Epithelial cell of proximal tubule (primary cell): ENCODE measurements around the gene IL5RA. TPM values are rescaled to one million over a fixed set of nuclear protein-coding genes. Genes with fewer than 3 reads are reported as not detected.

ENCODE experiments used
- DNase-seq: peaks from one replicate; pipeline ENCODE4 v3.0.0-alpha.2; 2011; ENCODE audit warnings: low read depth
- H3K4me3 ChIP-seq: 2 replicates; pipeline ENCODE4 v1.5.1; 2011; ENCODE audit warnings: low read depth, mild to moderate bottlenecking, low read length
- total RNA-seq: library from RNA; depleted of rRNA; stranded (reverse); fragments of >200 nt; gene quantifications from 2 replicates; pipeline ENCODE4 v1.2.3, GENCODE V29; 2015
- TF ChIP-seq, protein P1 (sequence below): conservative IDR thresholded peaks from 2 replicates; pipeline ENCODE4 v1.5.1; 2012; ENCODE audit warnings: low read depth, mild to moderate bottlenecking, low read length

IL5RA gene
- total RNA-seq, 1 donor from 2014 or later = not detected

DNA sequence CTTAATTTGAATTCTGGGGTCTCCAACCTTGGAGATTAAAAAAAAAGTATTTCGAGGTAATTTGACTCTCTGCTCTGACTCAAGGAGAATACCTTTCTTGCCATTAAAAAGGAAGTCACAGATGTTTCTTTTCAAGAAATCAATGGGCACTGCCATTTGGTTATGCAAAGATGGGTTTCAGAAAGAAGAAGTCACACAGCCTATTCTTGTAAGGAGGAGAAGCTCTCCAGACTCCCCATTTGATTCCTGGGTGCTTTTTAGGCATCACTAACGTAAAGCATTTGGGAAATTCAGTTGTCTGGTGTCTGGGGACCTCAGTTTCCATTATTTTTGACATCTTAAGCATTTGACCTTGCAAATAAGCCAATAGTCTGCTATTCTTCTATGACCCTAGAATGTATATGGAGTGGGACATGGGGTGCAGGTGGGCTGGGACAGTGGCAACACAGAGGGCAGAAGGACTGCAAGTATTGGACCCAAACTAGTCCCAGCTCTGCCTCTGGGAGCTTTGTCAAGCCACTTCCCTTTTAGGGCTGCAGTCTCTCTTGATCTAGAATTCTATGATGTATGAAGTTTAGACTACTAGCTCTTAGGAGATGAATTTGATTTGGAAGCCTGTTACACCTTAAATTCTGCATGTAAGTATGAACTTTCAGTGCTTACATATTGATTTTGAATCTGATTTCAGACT is 27.8 kb downstream of the IL5RA start:
- no peak for DNase-seq
- H3K4me3 ChIP-seq = no peak overlapping the region
- TF ChIP-seq, protein P1, sequence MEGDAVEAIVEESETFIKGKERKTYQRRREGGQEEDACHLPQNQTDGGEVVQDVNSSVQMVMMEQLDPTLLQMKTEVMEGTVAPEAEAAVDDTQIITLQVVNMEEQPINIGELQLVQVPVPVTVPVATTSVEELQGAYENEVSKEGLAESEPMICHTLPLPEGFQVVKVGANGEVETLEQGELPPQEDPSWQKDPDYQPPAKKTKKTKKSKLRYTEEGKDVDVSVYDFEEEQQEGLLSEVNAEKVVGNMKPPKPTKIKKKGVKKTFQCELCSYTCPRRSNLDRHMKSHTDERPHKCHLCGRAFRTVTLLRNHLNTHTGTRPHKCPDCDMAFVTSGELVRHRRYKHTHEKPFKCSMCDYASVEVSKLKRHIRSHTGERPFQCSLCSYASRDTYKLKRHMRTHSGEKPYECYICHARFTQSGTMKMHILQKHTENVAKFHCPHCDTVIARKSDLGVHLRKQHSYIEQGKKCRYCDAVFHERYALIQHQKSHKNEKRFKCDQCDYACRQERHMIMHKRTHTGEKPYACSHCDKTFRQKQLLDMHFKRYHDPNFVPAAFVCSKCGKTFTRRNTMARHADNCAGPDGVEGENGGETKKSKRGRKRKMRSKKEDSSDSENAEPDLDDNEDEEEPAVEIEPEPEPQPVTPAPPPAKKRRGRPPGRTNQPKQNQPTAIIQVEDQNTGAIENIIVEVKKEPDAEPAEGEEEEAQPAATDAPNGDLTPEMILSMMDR = no peak

DNA sequence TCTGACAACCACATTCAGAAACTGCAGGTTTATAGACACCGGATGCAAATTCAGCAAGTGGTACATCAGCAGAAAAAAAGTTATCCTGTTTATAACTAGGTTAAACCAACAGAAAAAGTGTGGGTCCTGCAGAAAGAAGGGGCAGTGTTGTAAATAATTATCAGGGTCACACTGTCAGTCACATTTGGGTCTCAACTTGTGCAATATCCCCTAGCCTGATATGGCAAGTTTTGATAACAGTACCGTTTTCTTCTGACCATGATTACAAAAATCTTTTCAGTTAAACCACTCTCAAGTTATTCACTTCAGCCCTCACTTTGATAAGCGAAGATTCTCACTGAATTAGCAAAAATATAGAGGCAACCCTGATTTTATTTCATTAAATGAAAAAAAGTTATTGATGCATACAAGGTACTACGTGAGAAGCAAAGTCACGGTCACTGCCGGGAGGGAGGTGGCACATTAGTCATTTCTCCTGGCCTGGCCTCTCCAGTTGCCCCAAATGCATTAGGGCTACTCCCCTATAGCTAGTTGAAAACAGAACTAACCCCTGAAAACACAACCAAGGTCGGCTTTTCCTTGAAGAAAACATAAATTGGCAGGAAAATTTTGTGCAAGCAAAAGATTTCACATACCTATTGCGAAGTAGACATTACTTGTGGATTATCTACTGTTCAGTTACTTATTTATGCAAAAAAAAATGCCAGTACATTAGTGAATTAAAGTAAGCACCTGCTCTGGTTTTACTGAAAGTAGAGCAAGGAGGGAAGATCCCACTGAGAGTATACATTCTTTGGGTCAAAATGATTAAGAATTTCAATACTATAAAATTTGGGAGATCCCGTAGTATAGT is 28.6 kb downstream of the IL5RA start:
- no peak overlapping the region for H3K4me3 ChIP-seq
- DNase-seq = no peak
- TF ChIP-seq, protein P1 = no peak

DNA sequence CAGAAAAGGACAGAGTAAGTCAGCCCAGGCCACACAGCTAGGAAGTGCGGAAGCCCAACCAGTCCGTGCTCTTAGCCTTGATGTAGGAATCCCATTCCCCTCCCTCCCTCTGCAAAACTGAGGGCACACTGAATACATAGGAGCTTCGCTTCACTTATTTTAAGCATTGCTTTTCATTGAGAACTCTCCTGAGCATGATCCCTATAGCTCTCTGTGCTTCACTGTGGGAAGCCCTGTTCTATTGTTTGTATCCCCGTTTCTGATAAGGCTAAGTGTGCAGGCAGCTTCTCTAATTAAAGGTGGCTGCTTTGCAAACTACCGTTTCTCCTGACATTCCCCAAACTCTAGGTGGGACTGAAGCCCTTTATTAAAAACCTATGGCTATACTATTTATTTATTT is 29.9 kb downstream of the IL5RA start:
- DNase-seq = no peak
- no peak overlapping the region for H3K4me3 ChIP-seq
- TF ChIP-seq, protein P1 = no peak

DNA sequence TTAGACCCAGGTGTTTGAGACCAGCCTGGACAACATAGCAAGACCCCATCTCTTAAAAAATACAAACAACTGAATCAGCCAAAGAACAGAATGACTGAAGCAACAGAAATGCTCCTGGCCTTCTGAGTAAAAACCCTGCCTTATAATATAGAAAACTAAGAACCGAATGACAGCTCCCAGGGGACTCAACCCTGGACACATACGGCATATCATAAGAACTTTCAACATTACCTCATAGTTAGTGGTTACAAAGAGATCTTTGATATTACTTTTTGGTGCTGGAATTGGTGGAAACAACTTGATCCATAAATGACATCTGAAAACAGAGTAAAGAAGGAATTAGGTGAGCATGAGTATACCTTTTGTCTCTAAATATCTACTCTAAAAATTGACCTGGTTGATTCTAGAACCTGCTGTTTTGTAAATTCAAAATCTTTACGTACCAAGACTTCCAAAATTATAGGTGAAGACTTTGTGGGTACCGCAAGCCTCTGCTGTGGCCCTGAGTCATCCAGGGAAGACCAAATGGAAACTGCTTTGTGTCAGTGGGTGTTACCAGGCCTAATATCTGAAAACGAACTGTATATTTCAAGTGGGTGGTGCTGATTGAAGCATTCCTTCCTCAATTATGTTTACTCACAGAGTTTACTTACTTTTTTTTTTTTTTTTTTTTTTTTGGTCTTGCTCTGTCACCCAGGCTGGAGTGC is 35.5 kb downstream of the IL5RA start:
- no peak for DNase-seq
- no peak overlapping the region for H3K4me3 ChIP-seq
- TF ChIP-seq, protein P1 = no peak

DNA sequence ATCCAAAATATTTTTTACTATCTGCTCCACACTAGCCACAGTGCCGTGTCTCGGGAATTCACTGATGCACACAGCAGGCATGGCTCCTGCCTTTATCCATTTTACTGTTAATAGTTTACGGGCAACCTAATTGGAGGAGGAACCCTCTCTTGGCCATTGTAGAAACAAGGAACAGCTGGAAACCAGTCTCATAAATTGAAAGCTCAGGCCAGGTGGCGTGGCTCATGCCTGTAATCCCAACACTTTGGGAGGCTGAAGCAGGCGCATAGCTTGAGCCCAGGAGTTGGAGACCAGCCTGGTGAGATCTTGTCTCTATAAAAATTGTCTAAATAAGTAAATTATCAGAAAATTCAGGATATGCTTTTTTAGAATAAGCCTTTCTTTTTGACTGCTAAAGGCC is 39.0 kb downstream of the IL5RA start:
- no peak overlapping the region for H3K4me3 ChIP-seq
- TF ChIP-seq, protein P1 = no peak
- no peak for DNase-seq

DNA sequence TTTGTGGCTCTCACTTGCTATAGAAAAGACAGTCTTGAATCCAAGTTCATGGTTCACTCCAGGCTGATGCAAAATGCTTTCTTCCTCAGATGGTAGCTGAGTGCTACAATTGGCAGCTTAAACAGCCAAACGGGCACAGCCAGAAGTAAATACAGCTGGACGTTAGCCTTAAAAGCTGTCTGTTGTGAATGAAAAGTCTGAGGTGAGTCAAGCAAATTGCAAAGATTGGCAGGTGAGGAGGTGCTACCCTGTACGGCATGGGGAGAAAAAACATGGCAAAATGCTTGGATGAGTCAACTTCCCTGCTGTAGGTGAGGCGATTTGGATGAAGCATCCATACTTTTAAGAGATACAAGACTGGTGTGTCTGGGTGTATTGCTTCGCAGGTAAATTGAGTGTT is 40.5 kb downstream of the IL5RA start:
- no peak for DNase-seq
- TF ChIP-seq, protein P1 = no peak
- no peak overlapping the region for H3K4me3 ChIP-seq
